HCT116 (cell line): ENCODE measurements around the gene ELMOD2.

Experiments used
- CTCF ChIP-seq, 3 experiments: fragments of 200-600 bp in 1 of 3; sonication (generic) in 1 of 3; IDR thresholded peaks in 2 of 3; conservative IDR thresholded peaks in 1 of 3; 2 replicates each; pipeline ENCODE4 v1.5.1; 2012 to 2017; ENCODE audit warnings: low read depth in 2 of 3, low read length in 2 of 3, antibody characterized with exemption in 1 of 3, borderline replicate concordance in 1 of 3, control low read depth in 1 of 3, mild to moderate bottlenecking in 1 of 3, mixed read lengths in 1 of 3, mixed run types in 1 of 3, moderate library complexity in 1 of 3; ENCODE audit not compliant: insufficient read depth in 1 of 3
- EGR1 ChIP-seq: IDR thresholded peaks from 2 replicates; pipeline ENCODE4 v1.6.1; 2012; ENCODE audit warnings: low read depth
- EZH2 ChIP-seq: fragments of 200-600 bp; sonication (generic); IDR thresholded peaks from 2 replicates; pipeline ENCODE4 v1.6.1; 2017; ENCODE audit warnings: antibody characterized with exemption, mixed run types
- POLR2A ChIP-seq: IDR thresholded peaks from 2 replicates; pipeline ENCODE4 v1.7.0; 2011; ENCODE audit warnings: borderline replicate concordance; ENCODE audit not compliant: insufficient read depth, insufficient read length; ENCODE audit errors: extremely low read depth
- REST ChIP-seq: IDR thresholded peaks from 2 replicates; pipeline ENCODE4 v1.6.1; 2012; ENCODE audit warnings: low read depth
- SIN3A ChIP-seq: IDR thresholded peaks from 2 replicates; pipeline ENCODE4 v1.6.1; 2012; ENCODE audit warnings: low read depth
- YY1 ChIP-seq: IDR thresholded peaks from 2 replicates; pipeline ENCODE4 v1.6.1; 2011; ENCODE audit warnings: low read length, low read depth, moderate library complexity, mild to moderate bottlenecking; ENCODE audit not compliant: insufficient replicate concordance; ENCODE audit errors: extremely low read depth

DNA sequence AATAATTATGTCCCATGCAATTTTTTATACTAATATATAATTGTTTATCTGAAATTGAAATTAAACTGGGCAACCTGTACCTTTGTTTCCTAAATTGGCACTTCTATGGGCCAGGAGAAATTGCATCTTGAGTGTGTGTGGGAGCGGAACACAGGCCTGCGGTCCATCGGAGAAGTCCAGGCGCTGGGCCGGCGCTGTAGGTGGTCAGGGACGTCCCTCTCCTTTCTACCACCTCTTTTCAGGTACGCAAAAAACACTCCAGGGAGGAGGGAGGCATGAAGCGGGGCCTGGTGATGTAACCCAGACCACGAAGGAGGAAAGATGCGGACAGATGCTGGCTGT, 26.6 kb upstream of the ELMOD2 start:
- TF ChIP-seq CTCF (IDR thresholded peaks at IDR 0.05 in 2 of 3, conservative IDR thresholded peaks at IDR 0.05 in 1 of 3; ENCODE audit: borderline replicate concordance in 1 of 3, insufficient read depth in 1 of 3, low read depth in 2 of 3, low read length in 2 of 3) (no peak), POLR2A (no peak), EGR1 (no peak), YY1 (no peak), SIN3A (no peak), REST (no peak), EZH2 (no peak)
